ENCODE results near the gene NT5DC1.

NT5DC1 gene

DNA sequence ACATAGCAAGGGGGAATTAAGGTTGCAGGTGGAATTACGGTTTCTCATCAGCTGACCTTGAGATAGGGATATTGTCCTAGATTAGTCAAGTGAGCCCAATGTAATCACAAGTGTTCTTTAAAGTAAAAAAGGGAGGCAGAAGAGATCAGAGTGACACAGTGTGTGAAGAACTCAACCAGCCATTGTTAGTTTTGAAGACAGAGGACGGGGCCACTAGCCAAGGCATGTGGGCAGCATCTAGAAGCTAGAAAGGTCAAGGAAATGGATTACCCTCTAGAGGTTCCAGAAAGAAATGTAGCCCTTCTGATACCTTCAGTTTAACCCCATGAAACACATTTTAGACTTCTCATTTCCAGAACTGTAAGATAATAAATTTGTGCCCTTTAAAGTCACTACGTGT lies 197.6 kb downstream of the NT5DC1 start:
- DNase-seq (ENCODE audit: low read depth) = no peak
- no peak overlapping the region for H3K4me3 ChIP-seq (ENCODE audit: control insufficient read depth, low read depth, low read length)
- TF ChIP-seq, protein P1, sequence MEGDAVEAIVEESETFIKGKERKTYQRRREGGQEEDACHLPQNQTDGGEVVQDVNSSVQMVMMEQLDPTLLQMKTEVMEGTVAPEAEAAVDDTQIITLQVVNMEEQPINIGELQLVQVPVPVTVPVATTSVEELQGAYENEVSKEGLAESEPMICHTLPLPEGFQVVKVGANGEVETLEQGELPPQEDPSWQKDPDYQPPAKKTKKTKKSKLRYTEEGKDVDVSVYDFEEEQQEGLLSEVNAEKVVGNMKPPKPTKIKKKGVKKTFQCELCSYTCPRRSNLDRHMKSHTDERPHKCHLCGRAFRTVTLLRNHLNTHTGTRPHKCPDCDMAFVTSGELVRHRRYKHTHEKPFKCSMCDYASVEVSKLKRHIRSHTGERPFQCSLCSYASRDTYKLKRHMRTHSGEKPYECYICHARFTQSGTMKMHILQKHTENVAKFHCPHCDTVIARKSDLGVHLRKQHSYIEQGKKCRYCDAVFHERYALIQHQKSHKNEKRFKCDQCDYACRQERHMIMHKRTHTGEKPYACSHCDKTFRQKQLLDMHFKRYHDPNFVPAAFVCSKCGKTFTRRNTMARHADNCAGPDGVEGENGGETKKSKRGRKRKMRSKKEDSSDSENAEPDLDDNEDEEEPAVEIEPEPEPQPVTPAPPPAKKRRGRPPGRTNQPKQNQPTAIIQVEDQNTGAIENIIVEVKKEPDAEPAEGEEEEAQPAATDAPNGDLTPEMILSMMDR (IDR thresholded peaks at IDR 0.05; ENCODE audit: control insufficient read depth, insufficient read depth, low read depth, low read length, missing control alignments) = no peak

DNA sequence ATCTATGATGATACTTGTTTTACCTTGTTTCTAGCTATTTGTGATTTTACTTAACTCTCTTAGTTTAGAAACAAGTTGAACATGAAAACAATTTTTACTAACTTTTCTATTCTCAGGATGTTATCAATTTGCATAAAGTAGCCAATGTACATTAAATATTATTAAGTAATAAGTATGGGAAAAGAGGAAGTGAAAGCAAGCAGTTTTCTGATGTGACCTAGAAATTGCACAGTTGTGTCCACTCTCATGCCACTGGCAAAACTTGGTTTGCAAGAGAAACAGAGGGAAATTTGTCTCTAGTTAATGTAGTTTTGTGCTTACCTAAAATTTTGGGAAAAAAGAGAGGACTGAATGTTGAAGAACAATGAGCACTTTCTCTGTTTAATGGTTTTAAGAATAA lies 198.3 kb downstream of the NT5DC1 start:
- H3K4me3 ChIP-seq (ENCODE audit: control insufficient read depth, low read depth, low read length) = no peak overlapping the region
- DNase-seq (ENCODE audit: low read depth) = no peak
- TF ChIP-seq, protein P1 (IDR thresholded peaks at IDR 0.05; ENCODE audit: control insufficient read depth, insufficient read depth, low read depth, low read length, missing control alignments) = no peak

All from AG09309 (cell line).